ENCODE results near the gene LARP4.
"Not testable (repeated sequence)": the region's sequence is repeated elsewhere in the genome, so short reads cannot be mapped to it uniquely, and the experiment has no call there.

The LARP4 gene

GRCh38 chr12:50442178-50442908 is 41.7 kb downstream of the LARP4 start:
- H3K27ac ChIP-seq (ENCODE audit: extremely low read depth, low read depth, low read length), result no peak overlapping the region
- TF ChIP-seq ZBTB49 (tag by site-specific recombination; IDR thresholded peaks at IDR 0.05; ENCODE audit: low read depth) (no peak), ZNF112 (tag by site-specific recombination; IDR thresholded peaks at IDR 0.05) (no peak)
- H3K4me3 ChIP-seq (ENCODE audit: low read depth, low read length), result no peak overlapping the region
- no peaks in the 10 kb centered on the region for H3K9me3 ChIP-seq (ENCODE audit: control insufficient read depth, insufficient read depth, low read depth, low read length)
- peaks cover 66 to 90% of the 10 kb centered on the region in 2 experiments for H3K36me3 ChIP-seq (ENCODE audit: control insufficient read depth in 2 of 2, insufficient read depth in 1 of 2, low read length in 2 of 2)
- no peaks in the 10 kb centered on the region for H3K4me1 ChIP-seq (ENCODE audit: control insufficient read depth, insufficient read depth, low read length)
- POLR2A ChIA-PET, result no interaction called here
- CTCF ChIA-PET, result no interaction called here

GRCh38 chr12:50449671-50450070 is 49.0 kb downstream of the LARP4 start:
- H3K4me3 ChIP-seq (ENCODE audit: low read depth, low read length); POLR2A ChIA-PET; H3K27ac ChIP-seq (ENCODE audit: extremely low read depth, low read depth, low read length); CTCF ChIA-PET; H3K4me1 ChIP-seq (ENCODE audit: control insufficient read depth, insufficient read depth, low read length); H3K9me3 ChIP-seq (ENCODE audit: control insufficient read depth, insufficient read depth, low read depth, low read length): not testable (repeated sequence)
- peaks cover 31 to 68% of the 10 kb centered on the region in 2 experiments for H3K36me3 ChIP-seq (ENCODE audit: control insufficient read depth in 2 of 2, insufficient read depth in 1 of 2, low read length in 2 of 2)
- TF ChIP-seq ZNF362 (tag by site-specific recombination; IDR thresholded peaks at IDR 0.05), result 0 out of 2 replicates have a peak, but pooled peaks have one; percentile 38

- Histone ChIP-seq H3K27ac (ENCODE audit: extremely low read depth, low read depth, low read length) (no peak overlapping the region), H3K9me3 (ENCODE audit: control insufficient read depth, insufficient read depth, low read depth, low read length) (no peaks in the 10 kb centered on the region), H3K4me1 (ENCODE audit: control insufficient read depth, insufficient read depth, low read length) (no peaks in the 10 kb centered on the region), H3K36me3 (ENCODE audit: control insufficient read depth in 2 of 2, insufficient read depth in 1 of 2, low read length in 2 of 2) (peaks cover 44 to 64% of the 10 kb centered on the region in 2 experiments), H3K4me3 (ENCODE audit: low read depth, low read length) (no peak overlapping the region)
- ChIA-PET POLR2A (interaction anchor here (0.5 to 0.6 kb wide), 2 partner anchors 63 to 1569 kb away, joined by 3 to 4 read pairs; no protein-coding TSS in a partner anchor), CTCF (interaction anchor here (0.7 kb wide), 1 partner anchor 1077 kb away, joined by 3 read pairs; no protein-coding TSS in a partner anchor)
- TF ChIP-seq ZBTB8A (tag by site-specific recombination; IDR thresholded peaks at IDR 0.05) (no peak), ZFHX2 (tag by site-specific recombination; conservative IDR thresholded peaks at IDR 0.05) (no peak)
- TF ChIP-seq, protein P1, sequence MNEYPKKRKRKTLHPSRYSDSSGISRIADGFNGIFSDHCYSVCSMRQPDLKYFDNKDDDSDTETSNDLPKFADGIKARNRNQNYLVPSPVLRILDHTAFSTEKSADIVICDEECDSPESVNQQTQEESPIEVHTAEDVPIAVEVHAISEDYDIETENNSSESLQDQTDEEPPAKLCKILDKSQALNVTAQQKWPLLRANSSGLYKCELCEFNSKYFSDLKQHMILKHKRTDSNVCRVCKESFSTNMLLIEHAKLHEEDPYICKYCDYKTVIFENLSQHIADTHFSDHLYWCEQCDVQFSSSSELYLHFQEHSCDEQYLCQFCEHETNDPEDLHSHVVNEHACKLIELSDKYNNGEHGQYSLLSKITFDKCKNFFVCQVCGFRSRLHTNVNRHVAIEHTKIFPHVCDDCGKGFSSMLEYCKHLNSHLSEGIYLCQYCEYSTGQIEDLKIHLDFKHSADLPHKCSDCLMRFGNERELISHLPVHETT (tag by site-specific recombination; IDR thresholded peaks at IDR 0.05), result no peak
- TF ChIP-seq, protein P2, sequence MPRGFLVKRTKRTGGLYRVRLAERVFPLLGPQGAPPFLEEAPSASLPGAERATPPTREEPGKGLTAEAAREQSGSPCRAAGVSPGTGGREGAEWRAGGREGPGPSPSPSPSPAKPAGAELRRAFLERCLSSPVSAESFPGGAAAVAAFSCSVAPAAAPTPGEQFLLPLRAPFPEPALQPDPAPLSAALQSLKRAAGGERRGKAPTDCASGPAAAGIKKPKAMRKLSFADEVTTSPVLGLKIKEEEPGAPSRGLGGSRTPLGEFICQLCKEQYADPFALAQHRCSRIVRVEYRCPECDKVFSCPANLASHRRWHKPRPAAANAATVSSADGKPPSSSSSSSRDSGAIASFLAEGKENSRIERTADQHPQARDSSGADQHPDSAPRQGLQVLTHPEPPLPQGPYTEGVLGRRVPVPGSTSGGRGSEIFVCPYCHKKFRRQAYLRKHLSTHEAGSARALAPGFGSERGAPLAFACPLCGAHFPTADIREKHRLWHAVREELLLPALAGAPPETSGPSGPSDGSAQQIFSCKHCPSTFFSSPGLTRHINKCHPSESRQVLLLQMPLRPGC (tag by site-specific recombination; IDR thresholded peaks at IDR 0.05), result no peak
Observed at GRCh38 chr12:50452795-50453194, 52.1 kb downstream of the LARP4 start.

GRCh38 chr12:50453872-50454271 is 53.2 kb downstream of the LARP4 start:
- ChIA-PET POLR2A (no interaction called here), CTCF (interaction anchor here (0.5 kb wide), 1 partner anchor 11 kb away, joined by 7 read pairs; no protein-coding TSS in a partner anchor)
- Histone ChIP-seq H3K4me1 (ENCODE audit: control insufficient read depth, insufficient read depth, low read length) (no peaks in the 10 kb centered on the region), H3K9me3 (ENCODE audit: control insufficient read depth, insufficient read depth, low read depth, low read length) (no peaks in the 10 kb centered on the region), H3K36me3 (ENCODE audit: control insufficient read depth in 2 of 2, insufficient read depth in 1 of 2, low read length in 2 of 2) (peaks cover 41 to 60% of the 10 kb centered on the region in 2 experiments), H3K27ac (ENCODE audit: extremely low read depth, low read depth, low read length) (no peak overlapping the region), H3K4me3 (ENCODE audit: low read depth, low read length) (no peak overlapping the region)
- TF ChIP-seq GLI4 (tag by site-specific recombination; IDR thresholded peaks at IDR 0.05) (no peak), KLF10 (tag by site-specific recombination; IDR thresholded peaks at IDR 0.05) (no peak)
- TF ChIP-seq, protein P3, sequence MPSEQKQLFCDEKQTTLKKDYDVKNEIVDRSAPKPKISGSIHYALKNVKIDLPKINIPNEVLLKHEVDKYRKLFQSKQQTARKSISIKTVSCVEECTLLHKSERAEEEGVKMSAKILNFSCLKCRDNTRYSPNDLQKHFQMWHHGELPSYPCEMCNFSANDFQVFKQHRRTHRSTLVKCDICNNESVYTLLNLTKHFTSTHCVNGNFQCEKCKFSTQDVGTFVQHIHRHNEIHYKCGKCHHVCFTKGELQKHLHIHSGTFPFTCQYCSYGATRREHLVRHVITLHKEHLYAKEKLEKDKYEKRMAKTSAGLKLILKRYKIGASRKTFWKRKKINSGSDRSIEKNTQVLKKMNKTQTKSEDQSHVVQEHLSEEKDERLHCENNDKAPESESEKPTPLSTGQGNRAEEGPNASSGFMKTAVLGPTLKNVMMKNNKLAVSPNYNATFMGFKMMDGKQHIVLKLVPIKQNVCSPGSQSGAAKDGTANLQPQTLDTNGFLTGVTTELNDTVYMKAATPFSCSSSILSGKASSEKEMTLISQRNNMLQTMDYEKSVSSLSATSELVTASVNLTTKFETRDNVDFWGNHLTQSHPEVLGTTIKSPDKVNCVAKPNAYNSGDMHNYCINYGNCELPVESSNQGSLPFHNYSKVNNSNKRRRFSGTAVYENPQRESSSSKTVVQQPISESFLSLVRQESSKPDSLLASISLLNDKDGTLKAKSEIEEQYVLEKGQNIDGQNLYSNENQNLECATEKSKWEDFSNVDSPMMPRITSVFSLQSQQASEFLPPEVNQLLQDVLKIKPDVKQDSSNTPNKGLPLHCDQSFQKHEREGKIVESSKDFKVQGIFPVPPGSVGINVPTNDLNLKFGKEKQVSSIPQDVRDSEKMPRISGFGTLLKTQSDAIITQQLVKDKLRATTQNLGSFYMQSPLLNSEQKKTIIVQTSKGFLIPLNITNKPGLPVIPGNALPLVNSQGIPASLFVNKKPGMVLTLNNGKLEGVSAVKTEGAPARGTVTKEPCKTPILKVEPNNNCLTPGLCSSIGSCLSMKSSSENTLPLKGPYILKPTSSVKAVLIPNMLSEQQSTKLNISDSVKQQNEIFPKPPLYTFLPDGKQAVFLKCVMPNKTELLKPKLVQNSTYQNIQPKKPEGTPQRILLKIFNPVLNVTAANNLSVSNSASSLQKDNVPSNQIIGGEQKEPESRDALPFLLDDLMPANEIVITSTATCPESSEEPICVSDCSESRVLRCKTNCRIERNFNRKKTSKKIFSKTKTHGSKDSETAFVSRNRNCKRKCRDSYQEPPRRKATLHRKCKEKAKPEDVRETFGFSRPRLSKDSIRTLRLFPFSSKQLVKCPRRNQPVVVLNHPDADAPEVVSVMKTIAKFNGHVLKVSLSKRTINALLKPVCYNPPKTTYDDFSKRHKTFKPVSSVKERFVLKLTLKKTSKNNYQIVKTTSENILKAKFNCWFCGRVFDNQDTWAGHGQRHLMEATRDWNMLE (tag by site-specific recombination; conservative IDR thresholded peaks at IDR 0.05; ENCODE audit: low read depth), result no peak
- TF ChIP-seq, protein P4, sequence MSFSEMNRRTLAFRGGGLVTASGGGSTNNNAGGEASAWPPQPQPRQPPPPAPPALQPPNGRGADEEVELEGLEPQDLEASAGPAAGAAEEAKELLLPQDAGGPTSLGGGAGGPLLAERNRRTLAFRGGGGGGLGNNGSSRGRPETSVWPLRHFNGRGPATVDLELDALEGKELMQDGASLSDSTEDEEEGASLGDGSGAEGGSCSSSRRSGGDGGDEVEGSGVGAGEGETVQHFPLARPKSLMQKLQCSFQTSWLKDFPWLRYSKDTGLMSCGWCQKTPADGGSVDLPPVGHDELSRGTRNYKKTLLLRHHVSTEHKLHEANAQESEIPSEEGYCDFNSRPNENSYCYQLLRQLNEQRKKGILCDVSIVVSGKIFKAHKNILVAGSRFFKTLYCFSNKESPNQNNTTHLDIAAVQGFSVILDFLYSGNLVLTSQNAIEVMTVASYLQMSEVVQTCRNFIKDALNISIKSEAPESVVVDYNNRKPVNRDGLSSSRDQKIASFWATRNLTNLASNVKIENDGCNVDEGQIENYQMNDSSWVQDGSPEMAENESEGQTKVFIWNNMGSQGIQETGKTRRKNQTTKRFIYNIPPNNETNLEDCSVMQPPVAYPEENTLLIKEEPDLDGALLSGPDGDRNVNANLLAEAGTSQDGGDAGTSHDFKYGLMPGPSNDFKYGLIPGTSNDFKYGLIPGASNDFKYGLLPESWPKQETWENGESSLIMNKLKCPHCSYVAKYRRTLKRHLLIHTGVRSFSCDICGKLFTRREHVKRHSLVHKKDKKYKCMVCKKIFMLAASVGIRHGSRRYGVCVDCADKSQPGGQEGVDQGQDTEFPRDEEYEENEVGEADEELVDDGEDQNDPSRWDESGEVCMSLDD (tag by site-specific recombination; IDR thresholded peaks at IDR 0.05), result no peak

Data from HEK293 (cell line).